ENCODE measurements around the gene TMEM272. TPM values are rescaled to one million over a fixed set of nuclear protein-coding genes. Genes with fewer than 3 reads are reported as not detected.

The TMEM272 gene
- total and polyA plus RNA-seq, 9 of the 15 experiments (the other 6 are each of a cell fraction or from before 2014, with no cell fraction given) = 0.04 to 0.16 (median 0.06) TPM; not detected in 2

DNA sequence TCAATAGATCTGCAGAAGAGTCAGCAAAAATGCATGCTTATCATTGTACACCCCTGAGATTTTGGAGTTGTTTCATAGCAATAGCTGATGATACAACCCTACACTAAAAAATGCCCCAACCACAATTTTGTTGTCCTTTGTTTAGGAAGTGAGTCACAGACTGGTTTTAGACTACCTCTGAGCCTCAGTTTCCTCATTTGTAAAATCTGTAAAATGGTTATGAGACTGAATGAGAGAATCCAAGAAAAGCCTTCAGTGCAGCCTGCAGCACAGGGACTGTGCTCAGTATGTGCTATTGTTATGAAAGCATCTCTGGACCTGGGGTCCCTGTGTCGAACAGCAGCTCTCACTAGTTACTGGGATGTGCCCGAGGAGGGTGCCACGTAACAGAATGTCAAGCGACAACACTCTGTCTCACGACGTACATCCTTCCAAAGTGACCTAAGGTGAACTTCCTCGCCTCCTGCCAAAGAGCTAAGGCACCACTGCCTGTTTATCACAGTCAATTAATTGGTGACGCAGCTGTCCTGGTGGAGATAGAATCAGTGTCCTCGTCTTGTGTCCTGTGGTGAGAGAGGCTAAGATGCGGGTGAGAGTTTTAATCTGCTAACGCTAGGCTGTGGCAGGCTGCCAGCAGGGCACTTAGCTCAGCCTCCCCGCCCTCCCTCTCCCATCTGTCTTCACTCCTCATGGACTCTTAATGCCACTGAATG lies 59.1 kb downstream of the TMEM272 start (continued):
- TF ChIP-seq, protein P1, sequence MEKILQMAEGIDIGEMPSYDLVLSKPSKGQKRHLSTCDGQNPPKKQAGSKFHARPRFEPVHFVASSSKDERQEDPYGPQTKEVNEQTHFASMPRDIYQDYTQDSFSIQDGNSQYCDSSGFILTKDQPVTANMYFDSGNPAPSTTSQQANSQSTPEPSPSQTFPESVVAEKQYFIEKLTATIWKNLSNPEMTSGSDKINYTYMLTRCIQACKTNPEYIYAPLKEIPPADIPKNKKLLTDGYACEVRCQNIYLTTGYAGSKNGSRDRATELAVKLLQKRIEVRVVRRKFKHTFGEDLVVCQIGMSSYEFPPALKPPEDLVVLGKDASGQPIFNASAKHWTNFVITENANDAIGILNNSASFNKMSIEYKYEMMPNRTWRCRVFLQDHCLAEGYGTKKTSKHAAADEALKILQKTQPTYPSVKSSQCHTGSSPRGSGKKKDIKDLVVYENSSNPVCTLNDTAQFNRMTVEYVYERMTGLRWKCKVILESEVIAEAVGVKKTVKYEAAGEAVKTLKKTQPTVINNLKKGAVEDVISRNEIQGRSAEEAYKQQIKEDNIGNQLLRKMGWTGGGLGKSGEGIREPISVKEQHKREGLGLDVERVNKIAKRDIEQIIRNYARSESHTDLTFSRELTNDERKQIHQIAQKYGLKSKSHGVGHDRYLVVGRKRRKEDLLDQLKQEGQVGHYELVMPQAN (IDR thresholded peaks at IDR 0.05; ENCODE audit: borderline replicate concordance) = no peak
- TF ChIP-seq ZBTB17 (CRISPR knock-in tag; IDR thresholded peaks at IDR 0.05) (no peak), KAT8 (IDR thresholded peaks at IDR 0.05; ENCODE audit: low read depth) (no peak), WHSC1 (IDR thresholded peaks at IDR 0.05; ENCODE audit: low read length) (no peak), CBFA2T3 (IDR thresholded peaks at IDR 0.05) (peak; percentile 89), SOX6 (IDR thresholded peaks at IDR 0.05) (peak; percentile 69; the same call in 1 of the 2 replicates), BDP1 (IDR thresholded peaks at IDR 0.05; ENCODE audit: insufficient read depth, insufficient read length) (no peak), GABPB2 (CRISPR knock-in tag; conservative IDR thresholded peaks at IDR 0.05) (no peak), ZNF140 (CRISPR knock-in tag; IDR thresholded peaks at IDR 0.05) (no peak), TCF3 (CRISPR knock-in tag; IDR thresholded peaks at IDR 0.05) (peak; percentile 70), HLTF (IDR thresholded peaks at IDR 0.05) (no peak), CXXC5 (CRISPR knock-in tag; IDR thresholded peaks at IDR 0.05) (peak; percentile 81), BRCA1 (IDR thresholded peaks at IDR 0.05) (no peak), BRCA1 (CRISPR knock-in tag; IDR thresholded peaks at IDR 0.05) (no peak)
- TF ChIP-seq, protein P2, sequence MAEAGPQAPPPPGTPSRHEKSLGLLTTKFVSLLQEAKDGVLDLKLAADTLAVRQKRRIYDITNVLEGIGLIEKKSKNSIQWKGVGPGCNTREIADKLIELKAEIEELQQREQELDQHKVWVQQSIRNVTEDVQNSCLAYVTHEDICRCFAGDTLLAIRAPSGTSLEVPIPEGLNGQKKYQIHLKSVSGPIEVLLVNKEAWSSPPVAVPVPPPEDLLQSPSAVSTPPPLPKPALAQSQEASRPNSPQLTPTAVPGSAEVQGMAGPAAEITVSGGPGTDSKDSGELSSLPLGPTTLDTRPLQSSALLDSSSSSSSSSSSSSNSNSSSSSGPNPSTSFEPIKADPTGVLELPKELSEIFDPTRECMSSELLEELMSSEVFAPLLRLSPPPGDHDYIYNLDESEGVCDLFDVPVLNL (CRISPR knock-in tag; IDR thresholded peaks at IDR 0.05; ENCODE audit: low read depth) = no peak
- TF ChIP-seq, protein P3, sequence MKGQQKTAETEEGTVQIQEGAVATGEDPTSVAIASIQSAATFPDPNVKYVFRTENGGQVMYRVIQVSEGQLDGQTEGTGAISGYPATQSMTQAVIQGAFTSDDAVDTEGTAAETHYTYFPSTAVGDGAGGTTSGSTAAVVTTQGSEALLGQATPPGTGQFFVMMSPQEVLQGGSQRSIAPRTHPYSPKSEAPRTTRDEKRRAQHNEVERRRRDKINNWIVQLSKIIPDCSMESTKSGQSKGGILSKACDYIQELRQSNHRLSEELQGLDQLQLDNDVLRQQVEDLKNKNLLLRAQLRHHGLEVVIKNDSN (CRISPR knock-in tag; IDR thresholded peaks at IDR 0.05) = no peak
- TF ChIP-seq, protein P4, sequence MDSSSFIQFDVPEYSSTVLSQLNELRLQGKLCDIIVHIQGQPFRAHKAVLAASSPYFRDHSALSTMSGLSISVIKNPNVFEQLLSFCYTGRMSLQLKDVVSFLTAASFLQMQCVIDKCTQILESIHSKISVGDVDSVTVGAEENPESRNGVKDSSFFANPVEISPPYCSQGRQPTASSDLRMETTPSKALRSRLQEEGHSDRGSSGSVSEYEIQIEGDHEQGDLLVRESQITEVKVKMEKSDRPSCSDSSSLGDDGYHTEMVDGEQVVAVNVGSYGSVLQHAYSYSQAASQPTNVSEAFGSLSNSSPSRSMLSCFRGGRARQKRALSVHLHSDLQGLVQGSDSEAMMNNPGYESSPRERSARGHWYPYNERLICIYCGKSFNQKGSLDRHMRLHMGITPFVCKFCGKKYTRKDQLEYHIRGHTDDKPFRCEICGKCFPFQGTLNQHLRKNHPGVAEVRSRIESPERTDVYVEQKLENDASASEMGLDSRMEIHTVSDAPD (CRISPR knock-in tag; IDR thresholded peaks at IDR 0.05) = no peak
- TF ChIP-seq, protein P5, sequence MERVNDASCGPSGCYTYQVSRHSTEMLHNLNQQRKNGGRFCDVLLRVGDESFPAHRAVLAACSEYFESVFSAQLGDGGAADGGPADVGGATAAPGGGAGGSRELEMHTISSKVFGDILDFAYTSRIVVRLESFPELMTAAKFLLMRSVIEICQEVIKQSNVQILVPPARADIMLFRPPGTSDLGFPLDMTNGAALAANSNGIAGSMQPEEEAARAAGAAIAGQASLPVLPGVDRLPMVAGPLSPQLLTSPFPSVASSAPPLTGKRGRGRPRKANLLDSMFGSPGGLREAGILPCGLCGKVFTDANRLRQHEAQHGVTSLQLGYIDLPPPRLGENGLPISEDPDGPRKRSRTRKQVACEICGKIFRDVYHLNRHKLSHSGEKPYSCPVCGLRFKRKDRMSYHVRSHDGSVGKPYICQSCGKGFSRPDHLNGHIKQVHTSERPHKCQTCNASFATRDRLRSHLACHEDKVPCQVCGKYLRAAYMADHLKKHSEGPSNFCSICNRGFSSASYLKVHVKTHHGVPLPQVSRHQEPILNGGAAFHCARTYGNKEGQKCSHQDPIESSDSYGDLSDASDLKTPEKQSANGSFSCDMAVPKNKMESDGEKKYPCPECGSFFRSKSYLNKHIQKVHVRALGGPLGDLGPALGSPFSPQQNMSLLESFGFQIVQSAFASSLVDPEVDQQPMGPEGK (CRISPR knock-in tag; IDR thresholded peaks at IDR 0.05; ENCODE audit: borderline replicate concordance) = no peak
- TF ChIP-seq, protein P6, sequence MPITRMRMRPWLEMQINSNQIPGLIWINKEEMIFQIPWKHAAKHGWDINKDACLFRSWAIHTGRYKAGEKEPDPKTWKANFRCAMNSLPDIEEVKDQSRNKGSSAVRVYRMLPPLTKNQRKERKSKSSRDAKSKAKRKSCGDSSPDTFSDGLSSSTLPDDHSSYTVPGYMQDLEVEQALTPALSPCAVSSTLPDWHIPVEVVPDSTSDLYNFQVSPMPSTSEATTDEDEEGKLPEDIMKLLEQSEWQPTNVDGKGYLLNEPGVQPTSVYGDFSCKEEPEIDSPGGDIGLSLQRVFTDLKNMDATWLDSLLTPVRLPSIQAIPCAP (CRISPR knock-in tag; IDR thresholded peaks at IDR 0.05; ENCODE audit: borderline replicate concordance) = no peak
- TF ChIP-seq, protein P7, sequence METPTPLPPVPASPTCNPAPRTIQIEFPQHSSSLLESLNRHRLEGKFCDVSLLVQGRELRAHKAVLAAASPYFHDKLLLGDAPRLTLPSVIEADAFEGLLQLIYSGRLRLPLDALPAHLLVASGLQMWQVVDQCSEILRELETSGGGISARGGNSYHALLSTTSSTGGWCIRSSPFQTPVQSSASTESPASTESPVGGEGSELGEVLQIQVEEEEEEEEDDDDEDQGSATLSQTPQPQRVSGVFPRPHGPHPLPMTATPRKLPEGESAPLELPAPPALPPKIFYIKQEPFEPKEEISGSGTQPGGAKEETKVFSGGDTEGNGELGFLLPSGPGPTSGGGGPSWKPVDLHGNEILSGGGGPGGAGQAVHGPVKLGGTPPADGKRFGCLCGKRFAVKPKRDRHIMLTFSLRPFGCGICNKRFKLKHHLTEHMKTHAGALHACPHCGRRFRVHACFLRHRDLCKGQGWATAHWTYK (CRISPR knock-in tag; IDR thresholded peaks at IDR 0.05) = no peak
